Trophoblast cell (in vitro differentiated cells and primary cell): Measurements from ENCODE around the gene TRIP13.
A peak's percentile ranks its signal among the peaks of the same experiment; 100 is the strongest.

ENCODE experiments used
- DNase-seq, 2 donors: peaks; one replicate each; pipeline ENCODE4 v3.0.0-alpha.2; 2016
- H2AFZ ChIP-seq: 2 replicates; pipeline ENCODE4 v1.6.1; 2013; ENCODE audit warnings: low read length, moderate library complexity, mild to moderate bottlenecking; ENCODE audit not compliant: insufficient read depth, poor library complexity
- H2AK5ac ChIP-seq: 2 replicates; pipeline ENCODE4 v1.6.1; 2013; ENCODE audit warnings: mild to moderate bottlenecking, low read length
- H2BK120ac ChIP-seq: 2 replicates; pipeline ENCODE4 v1.6.1; 2013; ENCODE audit warnings: low read length, mild to moderate bottlenecking, moderate library complexity; ENCODE audit not compliant: insufficient read depth, poor library complexity
- H2BK12ac ChIP-seq: 2 replicates; pipeline ENCODE4 v1.6.1; 2013; ENCODE audit warnings: mild to moderate bottlenecking, low read length, moderate library complexity
- H2BK5ac ChIP-seq: 2 replicates; pipeline ENCODE4 v1.6.1; 2013; ENCODE audit warnings: low read length, low read depth, moderate library complexity, mild to moderate bottlenecking; ENCODE audit not compliant: poor library complexity
- H3K14ac ChIP-seq: 2 replicates; pipeline ENCODE4 v1.6.1; 2013; ENCODE audit warnings: mild to moderate bottlenecking, low read length
- H3K18ac ChIP-seq: 2 replicates; pipeline ENCODE4 v1.6.1; 2013; ENCODE audit warnings: mild to moderate bottlenecking, low read length
- H3K23ac ChIP-seq: 2 replicates; pipeline ENCODE4 v1.6.1; 2013; ENCODE audit warnings: low read length
- H3K27ac ChIP-seq: 2 replicates; pipeline ENCODE4 v1.5.1; 2013; ENCODE audit warnings: low read depth, mild to moderate bottlenecking, inconsistent platforms, low read length, moderate library complexity
- H3K27me3 ChIP-seq: 2 replicates; pipeline ENCODE4 v1.6.1; 2013; ENCODE audit warnings: inconsistent platforms, mild to moderate bottlenecking, low read length, moderate library complexity; ENCODE audit not compliant: insufficient read depth
- H3K36me3 ChIP-seq, 2 experiments: 1 replicate in 1 of 2; 2 replicates in 1 of 2; pipeline ENCODE4 v1.6.1; 2013; ENCODE audit warnings: low read length in 2 of 2, mild to moderate bottlenecking in 2 of 2, moderate library complexity in 1 of 2; ENCODE audit not compliant: insufficient read depth in 2 of 2, control insufficient read depth in 1 of 2
- H3K4ac ChIP-seq: 2 replicates; pipeline ENCODE4 v1.6.1; 2013; ENCODE audit warnings: low read depth, mild to moderate bottlenecking, low read length, moderate library complexity
- H3K4me1 ChIP-seq, 2 experiments: 1 replicate in 1 of 2; 2 replicates in 1 of 2; pipeline ENCODE4 v1.6.1; 2013; ENCODE audit warnings: low read length in 2 of 2, mild to moderate bottlenecking in 2 of 2, moderate library complexity in 1 of 2; ENCODE audit not compliant: insufficient read depth in 2 of 2, control insufficient read depth in 1 of 2
- H3K4me2 ChIP-seq: 2 replicates; pipeline ENCODE4 v1.6.1; 2013; ENCODE audit warnings: inconsistent platforms, mild to moderate bottlenecking, low read length, moderate library complexity
- H3K4me3 ChIP-seq: 2 replicates; pipeline ENCODE4 v1.5.1; 2013; ENCODE audit warnings: mild to moderate bottlenecking, low read depth, low read length, inconsistent platforms
- H3K79me1 ChIP-seq: one replicate; pipeline ENCODE4 v1.6.1; 2013; ENCODE audit warnings: low read length
- H3K79me2 ChIP-seq: 2 replicates; pipeline ENCODE4 v1.6.1; 2013; ENCODE audit warnings: low read length, mild to moderate bottlenecking; ENCODE audit not compliant: control insufficient read depth, insufficient read depth, poor library complexity
- H3K9ac ChIP-seq: 2 replicates; pipeline ENCODE4 v1.6.1; 2013; ENCODE audit warnings: mild to moderate bottlenecking, low read length
- H3K9me3 ChIP-seq: 2 replicates; pipeline ENCODE4 v1.6.1; 2013; ENCODE audit warnings: low read depth, mild to moderate bottlenecking, control low read depth, inconsistent platforms, low read length; ENCODE audit not compliant: insufficient read depth
- H4K12ac ChIP-seq: 2 replicates; pipeline ENCODE4 v1.6.1; 2013; ENCODE audit warnings: low read depth, mild to moderate bottlenecking, low read length, moderate library complexity
- H4K8ac ChIP-seq: 2 replicates; pipeline ENCODE4 v1.6.1; 2013; ENCODE audit warnings: low read depth, mild to moderate bottlenecking, low read length, moderate library complexity
- H4K91ac ChIP-seq: one replicate; pipeline ENCODE4 v1.6.1; 2013; ENCODE audit warnings: low read depth, mild to moderate bottlenecking, low read length, moderate library complexity
- WGBS: extraction: QIAGEN DNeasy Blood & Tissue Kit; methylation state at CpG from one replicate; pipeline ENCODE4 v1.1.7; 2013; ENCODE audit warnings: missing lambda C conversion rate; ENCODE audit not compliant: insufficient read length, insufficient coverage; ENCODE audit errors: extremely low coverage; 5-methylcytosine and 5-hydroxymethylcytosine counted together

Gene TRIP13

DNA sequence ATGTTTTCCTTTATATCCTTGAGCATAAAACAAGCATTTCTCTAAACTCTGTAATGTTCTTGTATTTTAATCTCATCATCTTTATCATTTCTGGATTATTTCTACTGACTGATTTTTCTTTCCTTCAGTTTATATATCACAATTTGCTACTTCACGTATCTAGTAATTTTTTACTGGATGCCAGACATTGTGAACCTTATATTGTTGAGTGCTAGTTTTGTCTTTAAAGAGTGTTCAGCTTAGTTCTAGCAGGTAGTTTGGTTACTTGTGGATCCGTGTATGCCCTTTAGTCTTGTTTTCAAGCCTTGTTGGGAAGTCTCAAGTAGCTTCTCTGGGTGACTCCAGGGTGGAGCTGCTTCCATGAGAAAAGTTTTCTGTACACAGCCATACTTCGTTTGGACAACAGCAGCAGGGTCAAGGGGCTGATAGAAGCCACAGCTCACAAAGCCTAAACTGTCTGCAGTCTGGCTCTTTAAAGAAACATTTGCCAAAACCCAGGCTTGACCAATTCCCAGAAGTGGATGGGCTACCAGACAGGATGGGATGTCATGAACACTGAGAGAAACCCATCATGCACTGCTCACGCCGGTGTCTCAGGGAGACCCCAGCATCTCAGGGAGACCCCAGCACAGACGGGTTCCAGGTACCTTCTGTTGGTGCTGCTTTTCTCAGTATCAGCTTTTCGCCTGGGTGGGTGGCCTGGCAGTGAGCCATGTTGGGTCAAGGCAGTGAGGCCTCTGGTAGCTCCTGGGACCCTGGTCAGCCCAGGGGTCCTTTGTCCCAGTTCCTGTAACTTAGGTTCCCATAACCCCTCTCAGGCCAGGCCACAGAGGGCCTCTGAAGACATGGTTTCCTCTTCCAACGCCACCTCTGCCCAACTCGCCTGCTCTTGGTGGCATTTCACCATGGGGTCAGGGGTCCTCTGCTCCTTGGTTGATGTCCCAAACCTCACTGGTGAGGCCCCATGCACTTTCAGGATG, 29.1 kb downstream of the TRIP13 start:
- Histone ChIP-seq H3K4me2 (no peak overlapping the region), H3K23ac (no peak overlapping the region), H3K27me3 (peaks cover 5% of the 10 kb centered on the region), H3K27ac (no peak overlapping the region), H2BK12ac (no peak overlapping the region), H2AK5ac (no peak overlapping the region), H3K4me1 (peaks cover 3 to 6% of the 10 kb centered on the region in 2 experiments), H3K79me2 (no peaks in the 10 kb centered on the region), H2BK120ac (no peak overlapping the region), H3K9ac (no peak overlapping the region), H3K4ac (no peak overlapping the region), H3K18ac (no peak overlapping the region), H3K4me3 (no peak overlapping the region), H3K36me3 (peaks cover 7 to 13% of the 10 kb centered on the region in 2 experiments), H4K12ac (no peak overlapping the region), H4K8ac (no peak overlapping the region), H2BK5ac (no peak overlapping the region), H2AFZ (no peak overlapping the region), H4K91ac (no peak overlapping the region), H3K79me1 (peaks cover under 1% of the 10 kb centered on the region), H3K9me3 (peaks cover 2% of the 10 kb centered on the region), H3K14ac (no peak overlapping the region)
- WGBS = no CpG with 5 or more reads among the region's 9 CpGs
- DNase-seq = no peak

DNA sequence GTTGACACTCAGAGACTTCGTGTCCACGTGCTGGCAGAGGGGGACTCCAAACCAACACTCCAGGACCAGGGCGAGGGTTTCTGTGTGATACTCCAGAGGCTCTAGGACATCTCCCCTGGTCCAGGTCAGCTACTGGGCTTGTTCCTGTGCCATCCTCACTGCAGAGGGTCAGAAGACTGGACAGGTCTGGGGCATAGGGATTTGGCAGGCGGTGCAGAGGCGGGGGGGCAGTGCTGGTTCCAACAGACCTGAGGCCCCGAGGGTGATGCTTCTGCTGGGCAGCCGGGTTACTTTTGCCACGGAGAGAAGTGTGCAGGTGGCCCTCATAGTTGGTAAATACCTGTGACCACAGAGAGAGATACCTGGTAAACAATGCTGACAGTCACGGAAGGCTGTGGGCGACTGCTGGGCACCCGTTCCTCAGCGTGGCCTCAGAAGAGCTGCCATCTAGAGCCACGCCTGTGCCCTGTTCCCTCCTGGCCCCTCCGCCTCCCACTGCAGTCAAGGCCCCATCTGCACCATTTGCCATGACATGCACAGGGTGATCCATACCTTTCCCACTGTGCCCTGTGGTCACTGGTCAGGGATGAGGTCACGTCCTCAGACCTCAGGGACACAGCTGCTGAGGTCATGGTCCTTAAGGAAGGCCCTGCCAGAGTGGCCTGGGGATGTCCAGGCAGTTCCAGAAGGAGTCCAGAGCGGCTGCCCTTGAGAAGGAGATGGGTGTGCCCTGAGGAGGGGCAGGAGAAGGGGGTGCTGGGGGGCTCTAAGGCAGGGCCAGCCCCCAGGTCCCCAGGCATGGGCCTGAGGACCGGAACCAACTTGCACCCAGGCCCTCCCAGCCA, 30.0 kb downstream of the TRIP13 start:
- Histone ChIP-seq H3K9ac (no peak overlapping the region), H3K27me3 (peaks cover 11% of the 10 kb centered on the region), H3K27ac (no peak overlapping the region), H2BK5ac (no peak overlapping the region), H3K18ac (no peak overlapping the region), H3K4me2 (no peak overlapping the region), H3K4me1 (peaks cover 6 to 11% of the 10 kb centered on the region in 2 experiments), H3K79me2 (no peaks in the 10 kb centered on the region), H3K9me3 (peaks cover 2% of the 10 kb centered on the region), H3K36me3 (peaks cover 4 to 10% of the 10 kb centered on the region in 2 experiments), H2BK120ac (no peak overlapping the region), H2AK5ac (no peak overlapping the region), H3K23ac (no peak overlapping the region), H3K79me1 (peaks cover 2% of the 10 kb centered on the region), H3K4ac (no peak overlapping the region), H2BK12ac (no peak overlapping the region), H2AFZ (no peak overlapping the region), H3K14ac (no peak overlapping the region), H4K12ac (no peak overlapping the region), H4K8ac (no peak overlapping the region), H3K4me3 (no peak overlapping the region), H4K91ac (no peak overlapping the region)
- no CpG with 5 or more reads among the region's 17 CpGs for WGBS
- no peak for DNase-seq

DNA sequence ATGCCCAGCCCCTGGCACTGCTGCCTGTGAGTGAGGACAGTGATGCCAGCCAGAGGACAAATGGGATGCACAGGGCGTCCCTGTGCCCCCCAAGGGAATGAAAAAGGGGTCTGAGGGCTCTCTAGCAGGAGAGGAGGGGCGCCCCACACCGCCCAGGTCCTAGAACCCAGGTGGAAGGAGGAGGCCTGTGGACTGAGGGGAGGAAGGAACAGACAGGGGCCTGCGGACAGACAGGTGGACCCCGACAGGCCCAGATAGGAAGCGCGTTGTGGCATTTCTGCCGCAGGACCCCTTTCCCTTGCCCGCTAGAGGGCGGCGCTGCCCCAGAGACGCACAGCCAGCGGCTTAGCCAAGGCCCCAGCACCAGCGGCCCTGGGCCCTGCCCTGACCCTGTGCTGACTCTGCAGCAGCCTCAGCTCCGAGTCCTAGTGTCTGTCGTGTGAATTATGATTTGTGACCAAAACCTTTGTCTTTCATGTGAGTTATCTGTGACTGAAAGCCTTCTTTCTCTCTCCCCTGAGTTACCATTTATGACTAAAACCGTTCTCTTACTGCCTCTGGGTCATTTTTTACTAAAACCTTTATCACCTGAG, 30.7 kb downstream of the TRIP13 start:
- Histone ChIP-seq H3K9ac (no peak overlapping the region), H2BK120ac (no peak overlapping the region), H3K27me3 (peaks cover 11% of the 10 kb centered on the region), H4K8ac (no peak overlapping the region), H2AFZ (no peak overlapping the region), H4K91ac (no peak overlapping the region), H3K18ac (no peak overlapping the region), H4K12ac (no peak overlapping the region), H3K23ac (no peak overlapping the region), H2BK12ac (no peak overlapping the region), H2AK5ac (no peak overlapping the region), H3K27ac (no peak overlapping the region), H3K14ac (no peak overlapping the region), H3K36me3 (peaks cover 4 to 7% of the 10 kb centered on the region in 2 experiments), H3K4me1 (peaks cover 6 to 11% of the 10 kb centered on the region in 2 experiments), H2BK5ac (no peak overlapping the region), H3K4me2 (no peak overlapping the region), H3K79me1 (peaks cover 2% of the 10 kb centered on the region), H3K9me3 (peaks cover 2% of the 10 kb centered on the region), H3K4ac (no peak overlapping the region), H3K79me2 (no peaks in the 10 kb centered on the region), H3K4me3 (no peak overlapping the region)
- no CpG with 5 or more reads among the region's 17 CpGs for WGBS
- peak; percentile 64 to 82 for DNase-seq
